Upper lobe of left lung (tissue), 4 donors: ENCODE data around the gene NBPF3.
A peak's percentile ranks its signal among the peaks of the same experiment; 100 is the strongest.

ENCODE experiments used
- EP300 ChIP-seq, 4 donors: sonication (generic); formaldehyde crosslinking; IDR thresholded peaks; one replicate each; pipeline ENCODE4 v1.5.1; 2017; ENCODE audit warnings: antibody characterized with exemption in 4 of 4, control low read depth in 2 of 4
- POLR2A ChIP-seq, 4 donors: fragments of 450-650 bp; IDR thresholded peaks; one replicate each; pipeline ENCODE4 v1.5.1; 2016 to 2017; ENCODE audit warnings: antibody characterized with exemption in 4 of 4, mild to moderate bottlenecking in 2 of 4

GRCh38 chr1:21510885-21511578 lies 71.1 kb downstream of the NBPF3 start:
- TF ChIP-seq POLR2A (IDR thresholded peaks at IDR 0.05) (peak in 1 of 4 donors; percentile 8), EP300 (IDR thresholded peaks at IDR 0.05) (peak in 2 of 4 donors; percentile 48 to 70)
